Mucosa of rectum (tissue), 2 donors: ENCODE data around the gene IL24.
A peak's percentile ranks its signal among the peaks of the same experiment; 100 is the strongest.

Experiments
- H3K27ac ChIP-seq, 2 donors: one replicate each; pipeline ENCODE4 v1.7.0; 2013; ENCODE audit warnings: inconsistent platforms in 2 of 2, low read depth in 2 of 2, low read length in 2 of 2
- H3K27me3 ChIP-seq, 2 donors: one replicate each; pipeline ENCODE4 v1.7.0; 2013; ENCODE audit warnings: low read length in 2 of 2; ENCODE audit not compliant: control insufficient read depth in 2 of 2, insufficient read depth in 2 of 2
- H3K36me3 ChIP-seq, 2 donors: one replicate each; pipeline ENCODE4 v1.7.0; 2013; ENCODE audit warnings: low read length in 2 of 2; ENCODE audit not compliant: control insufficient read depth in 2 of 2, insufficient read depth in 2 of 2
- H3K4me1 ChIP-seq, 2 donors: one replicate each; pipeline ENCODE4 v1.7.0; 2013; ENCODE audit warnings: low read length in 2 of 2, mild to moderate bottlenecking in 1 of 2; ENCODE audit not compliant: control insufficient read depth in 2 of 2, insufficient read depth in 2 of 2
- H3K4me3 ChIP-seq, 2 donors: one replicate each; pipeline ENCODE4 v1.7.0; 2013; ENCODE audit warnings: low read length in 2 of 2
- H3K9ac ChIP-seq, 2 donors: one replicate each; pipeline ENCODE4 v1.7.0; 2013; ENCODE audit warnings: low read length in 2 of 2, low read depth in 1 of 2, mild to moderate bottlenecking in 1 of 2
- H3K9me3 ChIP-seq, 2 donors: one replicate each; pipeline ENCODE4 v1.7.0; 2013; ENCODE audit warnings: low read length in 2 of 2; ENCODE audit not compliant: control insufficient read depth in 2 of 2
- donor health status: healthy.
- donor health status: Normal muscosa, but diverticular disease.

IL24 gene

DNA sequence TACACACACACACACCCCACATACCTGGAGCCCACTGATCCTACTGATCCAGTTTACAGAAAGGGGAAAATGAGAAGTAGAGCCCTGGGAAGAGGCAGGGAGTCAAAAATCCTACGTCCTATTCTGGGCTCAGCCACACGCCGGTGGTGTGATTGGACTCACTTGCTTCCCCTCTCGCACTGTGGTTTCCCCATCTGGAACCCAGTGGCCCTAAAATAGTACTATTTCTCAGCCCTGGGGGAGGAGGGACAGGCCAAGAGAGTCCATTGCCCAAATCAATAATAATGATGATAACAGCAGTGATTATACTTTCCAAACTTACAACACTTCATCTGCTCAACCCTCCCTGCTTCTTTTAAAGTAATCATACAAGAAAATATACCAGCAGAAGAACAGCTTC is 52.0 kb downstream of the IL24 start:
- Histone ChIP-seq H3K9ac (no peak overlapping the region), H3K4me3 (no peak overlapping the region), H3K27me3 (no peaks in the 10 kb centered on the region), H3K9me3 (no peaks in the 10 kb centered on the region), H3K27ac (no peak overlapping the region), H3K36me3 (peaks cover 0 to 9% of the 10 kb centered on the region in 2 donors), H3K4me1 (peaks cover 44 to 66% of the 10 kb centered on the region in 2 donors)

DNA sequence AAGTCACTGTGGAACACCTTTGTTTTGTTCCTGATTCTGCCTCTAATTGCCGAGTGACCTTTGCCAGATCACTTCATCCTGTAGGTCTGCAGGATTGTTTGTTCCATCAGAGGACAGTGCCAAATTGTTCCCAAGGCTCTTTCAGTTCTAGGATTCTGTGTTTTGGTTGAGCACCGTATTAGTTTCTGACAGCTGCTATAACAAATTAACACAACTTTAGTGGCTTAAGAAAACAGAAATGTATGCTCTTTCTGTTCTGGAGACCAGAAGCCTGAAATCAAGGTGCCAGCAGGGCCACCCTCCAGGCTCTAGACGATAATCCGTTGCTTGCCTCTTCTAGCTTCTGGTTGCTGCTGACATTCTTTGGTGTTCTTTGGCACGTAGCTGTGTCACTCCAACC is 52.4 kb downstream of the IL24 start:
- no peaks in the 10 kb centered on the region for H3K27me3 ChIP-seq
- no peak overlapping the region for H3K27ac ChIP-seq

DNA sequence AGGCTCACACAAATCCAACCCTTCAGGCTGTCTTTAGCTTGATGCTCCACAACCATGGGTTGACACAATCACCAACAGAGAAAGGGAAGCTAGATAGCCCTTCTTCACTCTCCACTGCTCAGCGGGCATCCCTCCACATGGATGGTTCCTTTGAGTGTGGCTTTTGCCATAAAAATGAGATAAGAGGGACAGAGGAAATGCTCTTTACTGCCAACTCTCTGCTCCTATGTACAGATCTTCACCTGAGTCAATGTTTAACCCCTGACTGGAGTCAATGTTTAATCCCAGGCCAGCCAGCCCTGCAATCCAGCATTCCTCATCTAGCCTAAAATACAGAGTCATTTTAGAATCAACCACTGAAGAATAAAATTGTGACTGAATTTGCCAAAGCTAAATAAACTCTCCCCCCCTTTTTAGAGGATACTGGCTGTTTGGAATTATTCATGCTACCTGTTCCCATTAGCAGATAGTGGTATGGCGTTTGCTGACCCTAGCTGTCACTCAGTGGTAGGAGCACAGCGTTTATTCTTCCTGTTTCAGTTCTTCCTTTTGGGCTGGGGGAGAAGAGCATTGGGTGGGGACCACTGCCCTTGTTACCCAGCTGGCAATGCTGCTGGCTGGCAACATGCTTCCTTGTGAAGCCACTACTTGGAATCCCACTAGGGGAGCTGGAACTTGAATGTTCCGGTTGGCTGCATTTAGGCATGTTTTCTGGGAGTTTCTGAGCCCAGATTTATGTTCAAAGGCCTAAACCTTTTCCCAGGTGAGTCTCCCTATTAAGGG is 54.3 kb downstream of the IL24 start:
- peak overlapping the region in 1 of 2 donors; percentile 50 for H3K9ac ChIP-seq
- H3K36me3 ChIP-seq = no peaks in the 10 kb centered on the region
- peak overlapping the region; percentile 89 to 91 for H3K27ac ChIP-seq
- H3K4me3 ChIP-seq = peak overlapping the region in 1 of 2 donors; percentile 8
- H3K9me3 ChIP-seq = no peaks in the 10 kb centered on the region
- H3K27me3 ChIP-seq = no peaks in the 10 kb centered on the region
- peaks cover 61 to 87% of the 10 kb centered on the region in 2 donors for H3K4me1 ChIP-seq

More for the DNA sequence above, 52.4 kb downstream of the IL24 start:
- H3K9ac ChIP-seq = no peak overlapping the region
- no peak overlapping the region for H3K4me3 ChIP-seq
- no peaks in the 10 kb centered on the region for H3K9me3 ChIP-seq
- H3K4me1 ChIP-seq = peaks cover 48 to 71% of the 10 kb centered on the region in 2 donors
- H3K36me3 ChIP-seq = peaks cover 0 to 7% of the 10 kb centered on the region in 2 donors

DNA sequence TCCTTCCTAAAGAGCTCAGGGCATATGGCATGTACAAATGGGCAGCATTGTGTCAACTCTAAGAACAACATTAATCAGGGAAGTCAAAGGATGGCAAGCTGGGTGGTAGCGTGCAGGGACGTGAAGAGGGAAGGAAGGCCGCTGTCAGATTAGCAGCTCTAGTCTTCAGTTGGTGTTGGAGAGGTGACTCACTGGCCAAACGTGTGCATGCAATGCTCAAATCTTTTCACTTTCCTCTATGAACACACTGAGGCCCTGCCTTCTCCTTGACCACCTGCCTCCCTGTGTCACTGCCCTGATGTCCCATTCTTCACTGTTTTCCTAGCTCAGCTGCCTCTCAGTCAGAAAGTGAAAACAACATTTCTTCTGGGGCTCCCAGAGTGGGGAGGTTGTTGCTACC is 54.9 kb downstream of the IL24 start:
- Histone ChIP-seq H3K4me3 (peak overlapping the region; percentile 17 to 24), H3K9ac (peak overlapping the region in 1 of 2 donors; percentile 50), H3K36me3 (no peaks in the 10 kb centered on the region), H3K4me1 (peaks cover 60 to 84% of the 10 kb centered on the region in 2 donors), H3K27ac (peak overlapping the region; percentile 89 to 91), H3K27me3 (no peaks in the 10 kb centered on the region), H3K9me3 (no peaks in the 10 kb centered on the region)

DNA sequence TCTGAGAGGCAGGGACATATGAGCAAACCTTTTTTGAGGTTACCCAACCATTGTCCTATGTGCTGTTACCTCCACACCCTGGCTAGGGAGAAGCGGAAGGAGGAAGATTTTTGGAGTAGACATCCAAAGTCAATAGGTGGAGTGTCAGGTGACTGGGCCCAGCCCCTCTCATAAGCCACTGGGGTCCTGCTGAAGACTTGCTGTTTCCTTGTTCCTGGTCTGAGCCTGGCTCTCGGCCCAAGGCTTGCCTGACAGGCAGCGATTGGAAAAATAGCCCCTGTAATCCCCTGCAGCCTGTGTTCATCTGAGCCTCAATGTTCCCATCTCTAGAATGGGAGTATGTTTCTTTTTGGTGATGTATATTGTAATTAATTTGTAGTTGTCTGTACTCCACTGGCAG is 55.9 kb downstream of the IL24 start:
- no peaks in the 10 kb centered on the region for H3K36me3 ChIP-seq
- H3K9me3 ChIP-seq = no peaks in the 10 kb centered on the region
- no peak overlapping the region for H3K4me3 ChIP-seq
- H3K9ac ChIP-seq = peak overlapping the region in 1 of 2 donors; percentile 71
- peaks cover 55 to 76% of the 10 kb centered on the region in 2 donors for H3K4me1 ChIP-seq
- peak overlapping the region; percentile 89 to 91 for H3K27ac ChIP-seq
- H3K27me3 ChIP-seq = no peaks in the 10 kb centered on the region

DNA sequence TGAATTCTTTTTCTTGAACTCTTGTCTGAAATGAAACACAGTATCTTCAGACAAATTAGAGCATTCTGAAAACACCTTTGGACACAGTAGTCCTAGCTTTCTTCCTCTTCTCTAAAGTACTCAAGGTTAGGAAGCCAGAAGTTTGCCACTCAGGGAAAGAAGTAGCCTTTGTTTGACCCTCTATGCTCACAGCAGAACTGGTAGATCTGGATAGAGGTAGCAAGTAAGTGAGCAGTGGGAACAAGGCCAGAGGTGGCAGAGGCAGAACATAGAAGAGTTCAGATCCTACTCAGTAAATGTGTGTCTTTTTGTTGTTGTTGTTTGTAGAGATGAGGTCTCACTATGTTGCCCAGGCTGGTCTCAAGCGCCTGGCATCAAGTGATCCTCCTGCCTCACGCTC is 56.4 kb downstream of the IL24 start:
- Histone ChIP-seq H3K4me1 (peaks cover 50 to 71% of the 10 kb centered on the region in 2 donors), H3K9ac (peak overlapping the region; percentile 47 to 71), H3K36me3 (no peaks in the 10 kb centered on the region), H3K27ac (peak overlapping the region; percentile 89 to 91), H3K4me3 (no peak overlapping the region), H3K27me3 (no peaks in the 10 kb centered on the region), H3K9me3 (no peaks in the 10 kb centered on the region)
